ENCODE data around the gene RAPGEF5. TPM values are rescaled to one million over a fixed set of nuclear protein-coding genes. Genes with fewer than 3 reads are reported as not detected.

The RAPGEF5 gene
- total and polyA plus RNA-seq, 8 donors: 1.5 to 190 (median 12.7) TPM

GRCh38 chr7:22386206-22386858, 29.4 kb upstream of the RAPGEF5 start:
- intact Hi-C loops (cut with DNase I; ENCODE audit: low total_unique reads): no loop called here
- H3K4me1 ChIP-seq: no peaks in the 10 kb centered on the region
- no peak overlapping the region for H3K27ac ChIP-seq
- no peaks in the 10 kb centered on the region for H3K27me3 ChIP-seq
- no peak overlapping the region for H3K4me3 ChIP-seq
- no peaks in the 10 kb centered on the region for H3K9me3 ChIP-seq
- H3K36me3 ChIP-seq: no peaks in the 10 kb centered on the region
- DNase-seq: no peak
- TF ChIP-seq EP300 (IDR thresholded peaks at IDR 0.05) (no peak), CTCF (IDR thresholded peaks at IDR 0.05) (no peak), POLR2AphosphoS5 (IDR thresholded peaks at IDR 0.05) (no peak), POLR2A (IDR thresholded peaks at IDR 0.05) (no peak)
- WGBS, 5 donors: 92 to 97% (median 93%) methylated on average over 2 of the region's 2 CpGs

- no peak overlapping the region for H3K27ac ChIP-seq
- no peaks in the 10 kb centered on the region for H3K36me3 ChIP-seq
- DNase-seq: no peak
- H3K27me3 ChIP-seq: no peaks in the 10 kb centered on the region
- TF ChIP-seq POLR2AphosphoS5 (IDR thresholded peaks at IDR 0.05): no peak
- H3K9me3 ChIP-seq: no peaks in the 10 kb centered on the region
- no peak overlapping the region for H3K4me3 ChIP-seq
- no peaks in the 10 kb centered on the region for H3K4me1 ChIP-seq
- intact Hi-C loops (cut with DNase I; ENCODE audit: low total_unique reads): no loop called here
- WGBS, 5 donors: 84 to 92% (median 89%) methylated on average over 4 of the region's 4 CpGs
Observed at GRCh38 chr7:22385326-22385725, 28.4 kb upstream of the RAPGEF5 start.

- H3K4me1 ChIP-seq: no peaks in the 10 kb centered on the region
- WGBS, 5 donors: 78 to 95% (median 95%) methylated on average over 2 of the region's 2 CpGs
- no peaks in the 10 kb centered on the region for H3K36me3 ChIP-seq
- intact Hi-C loops (cut with DNase I; ENCODE audit: low total_unique reads): no loop called here
- no peak for DNase-seq
- H3K9me3 ChIP-seq: no peaks in the 10 kb centered on the region
- TF ChIP-seq POLR2AphosphoS5 (IDR thresholded peaks at IDR 0.05) (no peak), EP300 (IDR thresholded peaks at IDR 0.05) (no peak), POLR2A (IDR thresholded peaks at IDR 0.05) (no peak), CTCF (IDR thresholded peaks at IDR 0.05) (no peak)
- no peaks in the 10 kb centered on the region for H3K27me3 ChIP-seq
- H3K27ac ChIP-seq: no peak overlapping the region
- H3K4me3 ChIP-seq: no peak overlapping the region
Observed at GRCh38 chr7:22380333-22380732, 23.4 kb upstream of the RAPGEF5 start.

- no peak overlapping the region for H3K27ac ChIP-seq
- WGBS, 5 donors: 56 to 66% (median 59%) methylated on average over 7 of the region's 7 CpGs
- no peak for TF ChIP-seq EP300 (IDR thresholded peaks at IDR 0.05)
- TF ChIP-seq POLR2A (IDR thresholded peaks at IDR 0.05): no peak
- TF ChIP-seq CTCF (IDR thresholded peaks at IDR 0.05): no peak
- TF ChIP-seq POLR2AphosphoS5 (IDR thresholded peaks at IDR 0.05): no peak
- no peaks in the 10 kb centered on the region for H3K36me3 ChIP-seq
- no peaks in the 10 kb centered on the region for H3K9me3 ChIP-seq
- peaks cover 0 to 2% (median under 1%) of the 10 kb centered on the region in 4 donors for H3K4me1 ChIP-seq
- H3K4me3 ChIP-seq: no peak overlapping the region
- DNase-seq: peak in 1 of 2 donors; percentile 48
- intact Hi-C loops (cut with DNase I; ENCODE audit: low total_unique reads): no loop called here
- H3K27me3 ChIP-seq: no peaks in the 10 kb centered on the region
Observed at GRCh38 chr7:22378199-22378980, 21.4 kb upstream of the RAPGEF5 start.

GRCh38 chr7:22377703-22378102, 20.7 kb upstream of the RAPGEF5 start:
- Histone ChIP-seq H3K27me3 (no peaks in the 10 kb centered on the region), H3K4me1 (peaks cover 0 to 8% (median 5%) of the 10 kb centered on the region in 4 donors), H3K4me3 (no peak overlapping the region), H3K9me3 (no peaks in the 10 kb centered on the region), H3K27ac (no peak overlapping the region), H3K36me3 (no peaks in the 10 kb centered on the region)
- no peak for DNase-seq
- intact Hi-C loops (cut with DNase I; ENCODE audit: low total_unique reads): no loop called here
- WGBS, 5 donors: 58 to 83% (median 77%) methylated on average over 2 of the region's 2 CpGs
- TF ChIP-seq CTCF (IDR thresholded peaks at IDR 0.05): no peak
- TF ChIP-seq POLR2A (IDR thresholded peaks at IDR 0.05): no peak
- TF ChIP-seq EP300 (IDR thresholded peaks at IDR 0.05): no peak
- TF ChIP-seq POLR2AphosphoS5 (IDR thresholded peaks at IDR 0.05): no peak

Measured in stomach (tissue), 9 donors.